ENCODE results near the gene IFNA2. TPM values are rescaled to one million over a fixed set of nuclear protein-coding genes. Genes with fewer than 3 reads are reported as not detected.

Gene IFNA2
- total and polyA plus RNA-seq, 7 donors, result not detected

DNA sequence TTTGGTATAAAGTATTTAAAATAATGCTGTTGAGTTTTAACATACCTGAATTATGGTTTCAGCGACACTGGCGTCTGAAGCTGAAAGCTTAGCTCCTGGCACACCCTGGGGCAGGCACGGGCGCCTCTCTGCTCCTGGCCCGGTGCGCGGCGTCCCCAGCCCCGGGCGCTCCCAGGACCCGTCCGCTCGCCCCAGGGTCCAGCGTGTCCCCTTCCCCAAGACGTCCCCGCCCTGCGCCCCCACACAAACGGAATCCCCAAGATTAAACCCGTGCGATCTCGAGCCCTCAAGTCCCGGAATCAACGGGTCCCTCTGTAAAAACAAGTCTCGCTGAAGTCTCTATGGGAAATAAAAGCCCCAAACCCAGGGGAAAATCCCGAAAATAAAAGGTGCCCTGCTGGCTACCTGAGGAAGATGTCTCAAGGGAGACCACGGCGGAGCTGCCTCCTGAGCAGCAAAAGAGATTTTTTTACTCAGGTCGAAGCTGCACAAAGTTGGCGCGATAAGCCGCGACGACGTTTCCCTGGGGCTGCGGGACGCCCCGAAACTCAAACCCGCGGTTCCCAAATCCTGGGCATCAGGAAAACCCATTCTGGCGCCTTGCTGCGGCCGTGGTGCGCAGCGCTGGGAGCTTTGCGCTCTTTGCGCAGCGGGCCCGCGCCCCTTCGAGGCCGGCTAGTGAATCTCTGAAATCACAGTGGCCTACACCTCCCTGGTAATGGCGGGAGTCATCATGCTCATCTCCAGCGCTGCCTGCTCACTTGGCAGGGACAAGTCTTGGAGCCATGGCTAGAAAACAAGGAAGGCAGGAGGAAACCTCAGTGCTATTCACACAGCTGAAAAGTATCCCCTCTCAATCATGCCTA lies 17.4 kb upstream of the IFNA2 start:
- Histone ChIP-seq H3K27me3 (ENCODE audit: insufficient read depth in 3 of 3, low read length in 2 of 3) (peaks cover 0 to 22% (median 0%) of the 10 kb centered on the region in 3 donors), H3K36me3 (ENCODE audit: insufficient read depth in 1 of 2, low read depth in 1 of 2) (no peaks in the 10 kb centered on the region), H3K4me1 (peaks cover 8% of the 10 kb centered on the region), H3K27ac (no peak overlapping the region), H3K4me3 (peak overlapping the region; percentile 60), H3K9me3 (no peaks in the 10 kb centered on the region)
- WGBS, 3 donors, result 2 to 3% (median 2%) methylated on average over 53 of the region's 53 CpGs
- ATAC-seq, result peak in 2 of 4 donors; percentile 37 to 68
- intact Hi-C loops (cut with DNase I), result no loop called here
- peak; percentile 30 to 46 for DNase-seq
- TF ChIP-seq, protein P1, sequence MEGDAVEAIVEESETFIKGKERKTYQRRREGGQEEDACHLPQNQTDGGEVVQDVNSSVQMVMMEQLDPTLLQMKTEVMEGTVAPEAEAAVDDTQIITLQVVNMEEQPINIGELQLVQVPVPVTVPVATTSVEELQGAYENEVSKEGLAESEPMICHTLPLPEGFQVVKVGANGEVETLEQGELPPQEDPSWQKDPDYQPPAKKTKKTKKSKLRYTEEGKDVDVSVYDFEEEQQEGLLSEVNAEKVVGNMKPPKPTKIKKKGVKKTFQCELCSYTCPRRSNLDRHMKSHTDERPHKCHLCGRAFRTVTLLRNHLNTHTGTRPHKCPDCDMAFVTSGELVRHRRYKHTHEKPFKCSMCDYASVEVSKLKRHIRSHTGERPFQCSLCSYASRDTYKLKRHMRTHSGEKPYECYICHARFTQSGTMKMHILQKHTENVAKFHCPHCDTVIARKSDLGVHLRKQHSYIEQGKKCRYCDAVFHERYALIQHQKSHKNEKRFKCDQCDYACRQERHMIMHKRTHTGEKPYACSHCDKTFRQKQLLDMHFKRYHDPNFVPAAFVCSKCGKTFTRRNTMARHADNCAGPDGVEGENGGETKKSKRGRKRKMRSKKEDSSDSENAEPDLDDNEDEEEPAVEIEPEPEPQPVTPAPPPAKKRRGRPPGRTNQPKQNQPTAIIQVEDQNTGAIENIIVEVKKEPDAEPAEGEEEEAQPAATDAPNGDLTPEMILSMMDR (IDR thresholded peaks at IDR 0.05), result no peak

DNA sequence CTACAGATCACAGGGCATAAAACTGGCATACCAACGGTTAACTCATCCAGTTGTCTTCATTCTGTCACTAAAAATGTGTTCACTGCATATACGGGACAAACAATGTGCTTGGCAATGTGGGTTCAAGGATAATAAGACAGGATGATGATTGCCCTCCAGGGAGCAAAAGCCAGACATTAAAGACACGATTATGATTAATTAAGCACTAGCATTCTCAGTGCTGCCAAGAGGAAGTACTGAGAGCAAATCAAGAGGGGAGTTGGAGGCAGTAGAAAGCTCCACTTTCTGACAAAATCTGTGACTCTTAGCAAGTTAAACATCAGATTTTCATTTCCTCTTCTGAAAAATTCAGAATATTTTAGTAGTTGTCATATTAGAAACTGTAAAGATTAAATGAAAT lies 14.8 kb upstream of the IFNA2 start:
- H3K4me3 ChIP-seq, result no peak overlapping the region
- DNase-seq (no peak), ATAC-seq (no peak)
- no peaks in the 10 kb centered on the region for H3K36me3 ChIP-seq (ENCODE audit: insufficient read depth in 1 of 2, low read depth in 1 of 2)
- peaks cover 0 to 25% (median 0%) of the 10 kb centered on the region in 3 donors for H3K27me3 ChIP-seq (ENCODE audit: insufficient read depth in 3 of 3, low read length in 2 of 3)
- no peak overlapping the region for H3K27ac ChIP-seq
- intact Hi-C loops (cut with DNase I), result loop anchor here (5.0 kb wide), 1 partner anchor 73 kb away; no protein-coding TSS in a partner anchor
- TF ChIP-seq, protein P1 (IDR thresholded peaks at IDR 0.05), result no peak
- H3K9me3 ChIP-seq, result no peaks in the 10 kb centered on the region
- whole genome bisulfite sequencing, 3 donors, result 32 to 47% (median 44%) methylated on average over 3 of the region's 3 CpGs
- H3K4me1 ChIP-seq, result peaks cover 8% of the 10 kb centered on the region

DNA sequence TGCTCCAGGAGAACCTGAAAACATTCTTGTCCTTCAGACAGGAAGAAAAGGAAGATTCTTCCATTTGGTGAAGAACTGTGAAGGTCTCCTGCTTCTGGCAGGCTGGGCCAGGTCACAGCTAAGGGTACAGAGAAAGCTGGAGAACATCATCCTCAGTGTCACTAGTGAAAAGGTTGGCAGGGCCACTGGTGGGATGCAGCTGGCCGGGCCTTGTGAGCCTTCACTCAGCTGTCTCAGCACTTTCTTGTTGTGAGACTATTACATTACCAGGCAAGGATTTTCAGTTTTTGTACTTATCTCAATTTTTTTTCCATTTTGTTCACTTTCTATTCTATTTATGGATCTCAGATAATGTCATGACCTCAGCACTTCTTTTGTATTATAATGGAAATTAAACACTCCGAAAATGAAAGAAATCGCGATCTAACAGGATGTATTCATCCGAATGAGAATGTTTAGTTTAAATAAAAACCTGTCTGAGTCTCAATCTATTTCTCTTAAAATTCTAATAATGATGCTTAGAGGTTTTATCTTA lies 13.8 kb upstream of the IFNA2 start:
- Histone ChIP-seq H3K4me1 (peaks cover 8% of the 10 kb centered on the region), H3K27me3 (ENCODE audit: insufficient read depth in 3 of 3, low read length in 2 of 3) (peaks cover 0 to 25% (median 0%) of the 10 kb centered on the region in 3 donors), H3K36me3 (ENCODE audit: insufficient read depth in 1 of 2, low read depth in 1 of 2) (no peaks in the 10 kb centered on the region), H3K4me3 (no peak overlapping the region), H3K27ac (no peak overlapping the region), H3K9me3 (no peaks in the 10 kb centered on the region)
- TF ChIP-seq, protein P1 (IDR thresholded peaks at IDR 0.05), result no peak
- 66 to 77% (median 76%) methylated on average over 5 of the region's 5 CpGs for WGBS, 3 donors
- ATAC-seq (no peak), DNase-seq (no peak)
- intact Hi-C loops (cut with DNase I), result loop anchor here (5.0 kb wide), 1 partner anchor 72 kb away; no protein-coding TSS in a partner anchor

DNA sequence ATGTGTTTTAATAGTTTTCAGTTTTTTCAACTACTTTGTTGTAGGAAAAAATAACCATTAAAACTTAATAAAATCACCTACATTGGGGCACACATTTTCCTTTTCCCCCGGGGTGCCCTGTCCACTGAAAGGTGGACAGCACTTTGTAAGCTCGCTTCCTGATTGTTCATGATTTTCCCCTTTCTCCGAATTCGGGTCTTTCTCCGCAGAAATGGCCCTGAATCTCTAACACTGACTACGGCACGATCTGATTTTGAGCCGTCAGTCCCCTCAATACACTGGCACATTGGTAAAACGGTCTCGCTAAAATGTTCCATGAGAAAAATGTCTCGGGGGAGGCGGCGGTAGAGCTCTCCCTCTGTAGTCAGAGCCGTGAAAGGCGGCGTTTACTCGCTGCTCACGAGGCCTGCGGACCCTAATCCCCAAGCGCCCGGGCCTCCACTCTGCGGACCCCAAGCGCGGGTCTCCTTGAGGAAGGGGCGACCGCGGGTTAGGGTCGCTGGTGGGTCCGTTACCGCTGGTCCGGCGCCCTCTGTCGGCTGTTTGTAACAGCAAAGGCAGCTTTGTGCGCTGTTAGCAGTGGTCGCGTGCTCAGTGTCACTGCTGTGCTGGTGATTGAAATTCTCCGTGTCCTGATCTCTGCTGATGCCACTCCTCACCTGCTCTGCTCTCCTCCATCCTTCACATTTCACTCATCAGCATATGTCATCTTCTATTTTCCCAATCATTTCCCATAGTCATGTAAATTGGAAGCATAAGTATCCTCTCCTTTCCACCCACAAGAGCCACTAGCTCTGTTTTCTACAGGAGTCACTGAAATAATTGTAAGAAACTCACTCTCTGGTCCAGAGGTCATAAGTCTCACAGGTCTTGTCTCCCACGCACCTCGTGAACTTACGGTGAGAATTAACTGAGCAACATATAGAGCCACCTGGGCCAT lies 10.8 kb upstream of the IFNA2 start:
- Histone ChIP-seq H3K27ac (no peak overlapping the region), H3K36me3 (ENCODE audit: insufficient read depth in 1 of 2, low read depth in 1 of 2) (no peaks in the 10 kb centered on the region), H3K4me1 (no peaks in the 10 kb centered on the region), H3K4me3 (peak overlapping the region; percentile 71), H3K9me3 (no peaks in the 10 kb centered on the region), H3K27me3 (ENCODE audit: insufficient read depth in 3 of 3, low read length in 2 of 3) (peaks cover 0 to 11% (median 0%) of the 10 kb centered on the region in 3 donors)
- intact Hi-C loops (cut with DNase I), result loop anchor here (5.0 kb wide), 1 partner anchor 69 kb away; no protein-coding TSS in a partner anchor
- ATAC-seq (peak; percentile 46 to 88 (median 70)), DNase-seq (peak; percentile 39 to 66)
- WGBS, 3 donors, result 7% methylated on average over 40 of the region's 40 CpGs
- TF ChIP-seq, protein P1 (IDR thresholded peaks at IDR 0.05), result peak; percentile 82
